Amniotic stem cell (primary cell): Measurements from ENCODE around the gene PAIP2.
A peak's percentile ranks its signal among the peaks of the same experiment; 100 is the strongest.
"Not testable (repeated sequence)": the region's sequence is repeated elsewhere in the genome, so short reads cannot be mapped to it uniquely, and the experiment has no call there.

Experiments used
- DNase-seq: peaks from one replicate; lab custom pipeline; 2025; lab: John Stamatoyannopoulos, UW

The PAIP2 gene

DNA sequence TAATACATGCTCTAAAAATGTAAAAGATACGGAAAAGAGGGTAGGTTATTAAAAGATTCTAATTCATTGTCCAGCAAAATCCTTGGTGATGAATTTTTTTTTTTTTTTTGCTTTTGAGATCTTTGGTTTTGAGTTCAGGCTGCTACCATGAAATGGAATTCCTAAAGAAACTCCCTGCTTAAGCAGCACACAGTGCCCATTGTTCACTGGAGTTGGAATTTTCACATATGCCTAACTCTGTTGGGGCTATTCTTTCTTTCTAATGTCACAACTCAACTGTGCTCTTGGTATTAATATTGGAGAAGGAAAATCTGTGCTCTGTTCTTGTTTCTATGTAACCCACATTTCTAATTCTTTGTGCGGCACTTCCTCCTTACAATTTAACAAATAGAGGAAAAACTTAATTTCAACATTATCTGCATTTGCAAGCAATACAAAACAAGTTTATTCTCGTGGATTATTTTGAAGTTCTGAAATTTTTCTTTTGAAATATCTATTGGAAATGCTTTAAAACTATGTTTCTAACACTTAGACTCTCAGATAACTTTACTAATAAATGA is 26.5 kb upstream of the PAIP2 start:
- no peak for DNase-seq

DNA sequence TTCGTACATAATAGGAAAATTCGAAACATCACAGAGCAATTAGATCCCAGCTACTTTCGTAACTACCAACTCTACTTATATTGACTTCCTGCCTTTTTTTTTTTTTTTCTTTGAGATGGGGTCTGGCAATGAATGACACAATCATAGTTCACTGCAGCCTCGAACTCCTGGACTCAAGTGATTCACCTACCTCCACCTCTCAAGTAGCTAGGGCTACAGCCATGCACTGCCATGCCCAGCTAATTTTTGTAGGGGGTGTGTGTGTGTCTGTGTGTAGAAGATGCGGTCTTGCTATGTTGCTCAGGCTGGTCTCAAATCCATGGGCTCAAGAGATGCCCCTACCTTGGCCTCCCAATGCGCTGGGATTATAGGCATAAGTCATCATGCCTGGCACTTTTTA is 5.8 kb upstream of the PAIP2 start:
- DNase-seq: no peak

DNA sequence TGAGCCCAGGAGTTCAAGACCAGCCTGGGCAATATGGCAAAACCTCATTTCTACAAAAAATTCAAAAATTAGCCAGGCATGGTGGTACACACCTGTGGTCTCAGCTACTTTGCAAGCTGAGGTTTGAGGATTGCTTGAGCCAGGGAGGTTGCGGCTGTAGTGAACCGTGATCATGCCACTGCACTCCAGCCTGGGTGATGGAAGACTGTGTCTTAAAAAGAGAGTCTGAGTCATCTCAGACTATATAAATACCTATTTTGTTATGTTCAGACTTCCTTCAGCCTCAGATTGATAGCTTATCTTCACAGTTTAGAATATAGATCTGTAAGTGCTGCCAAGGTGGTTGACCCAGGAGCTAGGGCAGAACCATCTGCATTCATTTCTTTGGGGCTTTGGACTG is 1.6 kb upstream of the PAIP2 start:
- DNase-seq: no peak

DNA sequence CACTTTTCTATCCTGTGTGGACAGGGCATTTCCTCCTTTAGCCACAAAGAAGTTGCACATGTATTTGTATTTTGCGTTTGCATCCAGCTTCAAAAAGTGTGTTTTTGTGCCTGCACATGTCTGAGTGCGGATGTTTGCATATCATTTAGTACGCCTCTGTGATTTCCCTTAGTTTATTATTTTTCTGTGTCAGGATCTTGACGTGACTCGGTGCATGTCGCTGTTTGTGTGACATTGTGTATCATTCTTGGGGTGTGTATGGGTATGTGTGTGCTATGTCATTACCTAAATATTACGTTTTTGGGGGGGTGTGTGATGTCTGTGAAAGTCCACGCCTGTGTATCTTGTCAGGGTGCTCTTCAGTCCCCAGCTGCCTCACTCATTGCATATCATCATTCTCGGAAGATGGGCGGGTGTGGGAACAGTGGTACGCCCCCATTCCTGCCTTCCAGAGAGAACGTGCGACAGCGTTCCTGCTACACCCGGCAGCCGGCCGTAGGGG is 416 bp upstream of the PAIP2 start:
- DNase-seq: no peak

DNA sequence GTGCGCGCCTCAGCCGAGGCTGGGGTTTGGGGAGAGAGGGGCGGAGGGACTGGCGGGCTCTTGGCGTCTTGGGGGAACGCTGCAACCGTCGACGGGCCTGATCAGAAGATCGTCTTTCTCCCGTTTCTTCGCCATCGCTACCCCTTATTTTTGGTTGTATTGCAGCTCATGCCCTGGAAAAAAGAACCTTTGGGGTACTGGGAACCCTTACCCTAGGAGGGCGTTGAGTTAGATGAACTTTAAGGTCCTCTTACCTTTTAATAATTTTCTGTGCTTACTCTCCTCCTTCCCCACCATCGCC is 719 bp downstream of the PAIP2 start:
- no peak for DNase-seq

DNA sequence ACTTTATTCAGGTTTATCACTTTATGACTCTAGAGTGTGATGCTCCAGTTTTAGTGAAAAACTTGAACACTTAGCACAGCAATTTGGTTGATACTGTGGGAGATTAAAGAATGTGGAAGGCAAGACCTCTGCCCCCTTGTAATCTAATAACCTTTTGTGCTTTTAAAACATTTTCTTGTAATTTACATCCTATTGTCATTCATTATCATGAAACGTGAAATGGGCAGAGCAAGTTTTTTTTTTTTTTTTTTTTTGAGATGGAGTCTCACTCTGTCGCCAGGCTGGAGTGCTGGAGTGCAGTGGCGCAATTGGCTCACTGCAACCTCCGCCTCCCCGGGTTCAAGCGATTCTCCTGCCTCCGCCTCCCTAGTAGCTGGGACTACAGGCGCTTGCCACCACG is 1.8 kb downstream of the PAIP2 start:
- DNase-seq: no peak

DNA sequence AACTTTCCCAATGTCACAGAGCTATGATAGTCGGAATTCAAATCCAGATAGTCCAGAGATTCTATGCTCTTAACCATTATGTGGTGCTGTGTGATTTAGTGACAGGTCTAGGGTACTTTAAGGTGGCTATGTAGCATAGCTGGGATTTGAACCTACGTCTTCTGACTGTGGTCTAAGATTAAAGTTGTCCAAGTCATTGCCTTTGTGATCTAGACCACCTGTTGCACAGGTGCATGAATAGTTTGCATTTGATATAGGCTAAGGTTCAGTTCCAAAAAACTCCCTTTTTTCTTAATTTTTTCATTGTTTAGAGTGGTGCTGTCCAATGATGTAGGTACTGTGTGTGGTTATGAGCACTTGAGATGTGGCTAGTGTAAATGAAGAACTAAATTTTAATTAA is 2.5 kb downstream of the PAIP2 start:
- DNase-seq: no peak

DNA sequence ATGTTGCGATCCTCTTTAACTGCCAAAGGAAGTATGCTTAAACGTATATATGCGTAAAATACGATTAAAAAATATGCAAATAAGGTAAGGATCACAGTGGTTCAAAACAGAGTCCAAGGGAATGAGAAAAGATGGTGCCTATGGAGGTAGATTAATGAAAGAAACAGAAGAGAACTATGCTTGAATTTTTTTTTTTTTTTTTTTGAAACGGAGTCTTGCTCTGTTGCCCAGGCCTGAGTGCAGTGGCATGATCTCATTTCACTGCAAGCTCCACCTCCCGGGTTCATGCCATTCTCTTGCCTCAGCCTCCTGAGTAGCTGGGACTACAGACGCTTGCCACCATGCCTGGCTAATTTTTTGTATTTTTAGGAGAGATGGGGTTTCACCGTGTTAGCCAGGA is 3.8 kb downstream of the PAIP2 start:
- not testable (repeated sequence) for DNase-seq

DNA sequence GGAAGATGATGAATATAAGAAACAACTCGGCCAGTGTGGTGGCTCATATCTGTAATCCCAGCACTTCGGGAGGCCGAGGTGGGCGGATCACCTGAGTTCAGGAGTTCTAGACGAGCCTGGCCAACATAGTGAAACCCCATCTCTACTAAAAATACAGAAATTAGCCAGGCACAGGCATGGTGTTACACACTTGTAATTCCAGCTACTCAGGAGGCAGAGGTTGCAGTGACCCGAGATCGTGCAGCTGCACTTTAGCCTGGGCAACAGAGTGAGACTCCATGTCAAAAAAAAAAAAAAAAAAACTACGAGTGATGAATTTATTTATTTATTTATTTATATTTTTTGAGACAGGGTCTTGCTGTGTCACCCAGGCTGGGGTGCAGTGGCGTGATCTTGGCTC is 6.2 kb downstream of the PAIP2 start:
- not testable (repeated sequence) for DNase-seq

DNA sequence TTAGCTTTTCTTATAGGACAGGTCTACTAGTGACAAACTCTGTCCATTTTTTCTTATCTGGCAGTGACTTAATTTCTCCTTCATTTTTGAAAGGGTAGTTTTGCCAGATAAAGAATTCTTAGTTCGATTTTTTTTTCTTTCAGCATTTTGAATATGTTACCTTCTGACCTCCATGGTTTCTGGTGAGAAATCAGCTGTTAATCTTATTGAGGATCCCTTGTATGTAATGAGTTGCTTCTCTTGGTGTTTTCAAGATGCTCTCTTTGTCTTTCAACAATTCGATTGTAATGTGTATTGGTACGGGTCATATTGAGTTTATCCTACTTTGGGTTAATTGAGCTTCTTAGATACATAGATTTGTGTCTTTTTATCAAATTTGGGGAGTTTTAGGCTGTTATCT is 12.5 kb downstream of the PAIP2 start:
- DNase-seq: no peak

DNA sequence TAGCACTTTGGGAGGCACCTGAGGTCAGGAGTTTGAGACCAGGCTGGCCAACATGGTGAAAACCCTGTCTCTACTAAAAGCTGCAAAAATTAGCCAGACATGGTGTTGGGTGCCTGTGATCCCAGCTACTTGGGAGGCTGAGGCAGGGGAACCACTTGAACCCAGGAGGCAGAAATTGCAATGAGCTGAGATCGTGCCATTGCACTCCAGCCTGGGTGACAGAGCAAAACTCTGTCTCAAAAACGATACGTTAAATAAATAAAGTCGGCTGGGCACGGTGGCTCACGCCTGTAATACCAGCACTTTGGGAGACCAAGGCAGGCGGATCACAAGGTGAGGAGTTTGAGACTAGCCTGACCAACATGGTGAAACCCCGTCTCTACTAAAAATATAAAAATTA is 14.2 kb downstream of the PAIP2 start:
- not testable (repeated sequence) for DNase-seq

DNA sequence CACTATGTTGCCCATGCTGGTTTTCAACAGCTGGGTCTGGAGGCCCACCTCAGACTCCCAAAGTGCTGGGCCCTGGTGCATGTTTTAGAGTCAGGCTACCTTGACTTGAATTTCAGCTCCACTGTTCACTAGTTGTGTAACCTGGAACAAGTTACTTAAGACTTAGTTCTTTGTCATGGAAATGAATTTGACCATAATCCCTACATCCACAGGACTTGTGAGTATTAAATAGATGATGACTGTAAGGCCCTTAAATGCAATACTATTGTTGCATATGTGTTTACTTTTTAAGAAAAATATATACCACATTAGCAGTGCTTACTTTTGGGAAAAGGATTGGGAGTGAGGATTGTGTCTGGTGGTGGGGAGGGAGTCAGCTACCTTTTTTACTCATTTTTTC is 16.4 kb downstream of the PAIP2 start:
- no peak for DNase-seq

DNA sequence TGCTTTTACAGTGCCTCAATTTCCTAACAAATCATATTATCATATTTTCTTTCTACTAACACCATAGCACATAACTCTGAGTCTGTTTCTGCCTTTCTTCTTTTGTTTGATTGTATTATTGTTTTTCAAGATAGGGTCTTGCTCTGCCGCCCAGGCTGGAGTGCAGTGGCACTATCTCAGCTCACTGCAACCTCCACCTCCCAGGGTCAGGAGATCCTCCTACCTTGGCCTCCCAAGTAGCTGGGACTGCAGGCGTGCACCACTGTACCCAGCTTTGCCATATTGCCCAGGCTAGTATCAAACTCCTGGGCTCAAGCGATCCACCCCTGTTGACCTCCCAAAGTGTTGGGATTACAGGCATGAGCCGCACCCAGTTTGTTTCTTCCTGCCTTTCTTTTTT is 18.7 kb downstream of the PAIP2 start:
- DNase-seq: no peak

DNA sequence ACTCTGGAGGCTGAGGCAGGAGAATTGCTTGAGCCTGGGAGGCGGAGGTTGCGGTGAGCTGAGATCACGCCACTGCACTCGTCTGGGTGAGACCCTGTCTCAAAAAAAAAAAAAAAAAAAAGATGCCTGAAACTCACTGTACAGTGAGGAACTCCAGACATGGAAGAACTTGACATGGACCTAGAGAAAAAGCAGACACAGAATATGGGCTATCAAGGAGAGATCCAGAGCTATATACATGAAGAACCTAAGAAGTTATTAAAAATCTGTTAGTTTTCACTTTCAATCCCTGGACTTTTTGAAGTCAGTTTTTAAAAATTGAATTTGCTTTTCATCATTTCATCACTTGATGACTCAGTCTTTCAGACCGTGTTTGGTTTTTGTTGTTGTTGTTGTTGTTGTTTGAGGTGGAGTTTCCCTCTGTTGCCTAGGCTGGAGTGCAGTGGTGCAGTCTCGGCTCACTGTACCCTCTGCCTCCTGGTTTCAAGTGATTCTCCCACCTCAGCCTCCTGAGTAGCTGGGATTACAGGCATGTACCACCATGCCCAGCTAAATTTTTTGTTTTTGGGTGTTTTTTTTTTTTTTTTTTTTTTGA is 20.3 kb downstream of the PAIP2 start:
- no peak for DNase-seq

DNA sequence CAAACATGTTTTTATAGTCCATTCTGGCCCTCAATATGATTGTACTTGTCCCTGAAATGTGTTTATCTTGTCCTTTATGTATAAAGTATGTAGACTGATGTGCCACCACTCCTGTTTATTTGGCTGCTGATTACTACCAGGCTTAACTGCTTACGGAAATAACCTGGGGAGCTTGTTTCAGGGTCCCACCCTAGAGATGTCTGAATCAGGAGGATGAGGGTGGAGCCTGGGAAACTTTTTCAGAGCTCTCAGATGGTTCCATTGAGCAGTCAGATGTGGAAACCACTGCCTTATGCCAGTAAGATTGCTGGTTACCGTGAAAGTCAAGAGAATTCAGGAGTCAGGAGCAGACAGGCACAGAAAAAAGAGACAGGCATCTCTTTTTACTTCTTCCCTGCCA is 22.3 kb downstream of the PAIP2 start:
- DNase-seq: no peak

DNA sequence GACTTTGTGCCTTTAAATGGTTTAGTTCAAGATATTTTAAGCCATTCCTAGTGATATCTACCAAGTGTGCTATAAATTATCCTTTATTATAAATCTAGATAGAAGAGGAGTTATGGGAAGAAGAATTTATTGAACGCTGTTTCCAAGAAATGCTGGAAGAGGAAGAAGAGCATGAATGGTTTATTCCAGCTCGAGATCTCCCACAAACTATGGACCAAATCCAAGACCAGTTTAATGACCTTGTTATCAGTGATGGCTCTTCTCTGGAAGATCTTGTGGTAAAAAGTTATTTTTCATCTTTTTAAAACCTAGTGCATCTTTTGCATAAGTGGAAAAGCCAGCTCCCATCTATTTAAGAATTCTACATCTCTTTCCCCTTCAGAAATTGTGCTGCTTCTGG is 22.8 kb downstream of the PAIP2 start:
- DNase-seq: no peak

DNA sequence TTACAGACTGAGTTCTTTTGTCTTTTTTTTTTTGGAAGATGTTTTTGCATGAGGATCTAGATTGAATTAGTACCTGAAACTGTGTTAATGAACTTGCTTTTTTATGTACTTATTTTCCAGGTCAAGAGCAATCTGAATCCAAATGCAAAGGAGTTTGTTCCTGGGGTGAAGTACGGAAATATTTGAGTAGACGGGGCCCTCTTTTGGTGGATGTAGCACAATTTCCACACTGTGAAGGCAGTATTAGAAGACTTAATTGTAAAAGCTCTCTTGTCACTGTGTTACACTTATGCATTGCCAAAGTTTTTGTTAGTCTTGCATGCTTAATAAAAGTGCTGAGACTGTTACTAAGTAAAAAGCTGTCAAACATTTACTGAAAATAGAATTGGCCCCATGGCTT is 27.0 kb downstream of the PAIP2 start:
- no peak for DNase-seq

DNA sequence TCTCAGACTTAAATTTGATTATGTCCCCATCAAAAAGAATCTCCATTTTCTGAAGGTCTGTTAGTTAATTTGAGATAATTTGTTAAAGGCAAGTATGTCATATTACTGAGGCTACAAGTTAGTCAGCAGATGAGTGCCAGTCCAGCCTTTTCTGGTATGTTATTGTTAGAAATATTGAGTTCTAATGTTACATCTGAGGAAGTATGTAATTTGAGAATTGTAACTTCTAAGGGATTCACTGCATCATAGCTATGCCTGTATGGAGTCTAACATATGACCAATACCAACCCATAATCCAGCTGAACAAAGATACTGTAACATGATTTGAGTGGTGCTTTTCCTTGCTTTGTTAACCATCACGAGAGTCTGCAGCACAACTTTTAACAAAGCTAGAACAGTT is 27.5 kb downstream of the PAIP2 start:
- peak; percentile 60 for DNase-seq

DNA sequence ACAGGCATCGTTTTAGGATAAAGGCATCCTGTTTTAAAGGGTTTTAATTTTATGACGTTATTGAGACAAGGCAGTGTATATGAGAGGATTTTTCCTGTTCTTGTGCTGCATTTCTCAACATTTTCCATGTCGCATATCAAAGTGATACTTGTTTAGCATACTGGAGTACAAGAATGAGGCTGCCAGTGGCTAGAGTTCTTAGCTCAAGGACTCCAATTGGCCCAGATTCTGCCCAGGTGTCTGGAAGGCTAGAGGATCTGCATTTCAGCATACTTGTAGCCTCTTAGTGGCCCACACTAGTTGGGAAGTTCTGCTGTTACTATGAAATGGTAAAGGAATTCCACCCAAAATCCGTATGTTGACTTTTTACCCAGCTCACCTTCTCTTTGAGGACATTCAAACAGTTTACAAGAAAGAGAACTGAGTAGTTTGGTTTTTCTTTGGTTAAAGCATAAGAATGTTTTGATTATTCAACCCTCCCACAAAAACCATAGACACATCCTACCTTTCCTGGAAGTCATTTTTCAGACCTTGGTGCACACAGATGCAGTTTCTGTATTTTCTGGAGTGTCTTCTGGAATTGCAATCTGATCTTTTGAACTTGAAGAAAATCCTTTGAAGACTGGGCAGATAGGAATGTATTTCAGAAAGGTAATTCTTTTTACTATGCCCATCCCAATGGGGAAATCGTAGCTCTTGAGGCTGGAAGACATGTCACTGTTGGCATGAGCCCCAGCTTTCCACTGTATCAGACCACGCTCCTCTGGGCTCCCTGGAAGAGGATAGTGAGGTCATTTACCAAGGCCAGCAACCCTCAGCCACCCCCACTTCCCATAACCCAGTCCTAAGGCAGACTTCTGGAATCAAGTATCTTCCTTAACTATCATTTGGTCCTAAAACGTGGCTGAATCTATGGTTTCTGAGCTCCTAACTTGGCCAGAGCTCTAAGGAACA is 30.1 kb downstream of the PAIP2 start:
- DNase-seq: no peak

DNA sequence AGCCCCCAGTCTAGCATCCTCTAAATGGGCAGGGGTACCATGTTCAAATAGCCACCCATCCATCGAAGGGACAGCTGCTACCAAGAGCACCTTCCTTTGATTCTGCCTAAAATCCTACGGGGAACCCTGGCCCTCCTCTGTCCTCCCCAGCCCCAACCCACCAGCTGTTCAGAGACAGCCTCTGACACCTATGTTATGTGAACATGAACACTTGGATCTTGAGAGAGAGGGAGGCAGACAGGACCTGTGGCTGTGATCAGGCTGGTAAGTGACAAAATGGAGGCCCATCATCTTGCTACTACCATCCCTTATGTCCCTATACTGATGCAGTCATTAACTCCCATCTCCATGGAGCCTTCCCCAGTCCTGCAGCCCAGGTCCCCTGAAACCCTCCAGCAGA is 33.3 kb downstream of the PAIP2 start:
- no peak for DNase-seq

DNA sequence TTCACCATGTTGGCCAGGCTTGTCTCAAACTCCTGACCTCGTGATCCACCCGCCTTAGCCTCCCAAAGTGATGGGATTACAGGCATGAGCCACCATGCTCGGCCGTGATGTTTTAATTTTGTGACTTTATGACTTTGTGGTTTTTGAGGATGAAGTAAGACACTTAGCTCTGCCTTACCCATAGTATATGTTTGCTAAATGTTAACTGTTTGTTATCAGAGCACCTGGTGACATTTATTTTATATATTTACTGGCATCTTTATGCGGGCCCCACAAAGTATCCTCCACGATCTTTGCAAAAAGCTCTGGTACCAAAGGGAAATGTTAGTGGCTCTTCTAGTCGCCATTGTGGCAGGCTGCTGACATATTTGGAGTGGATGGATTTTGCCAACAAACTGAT is 34.7 kb downstream of the PAIP2 start:
- DNase-seq: no peak

DNA sequence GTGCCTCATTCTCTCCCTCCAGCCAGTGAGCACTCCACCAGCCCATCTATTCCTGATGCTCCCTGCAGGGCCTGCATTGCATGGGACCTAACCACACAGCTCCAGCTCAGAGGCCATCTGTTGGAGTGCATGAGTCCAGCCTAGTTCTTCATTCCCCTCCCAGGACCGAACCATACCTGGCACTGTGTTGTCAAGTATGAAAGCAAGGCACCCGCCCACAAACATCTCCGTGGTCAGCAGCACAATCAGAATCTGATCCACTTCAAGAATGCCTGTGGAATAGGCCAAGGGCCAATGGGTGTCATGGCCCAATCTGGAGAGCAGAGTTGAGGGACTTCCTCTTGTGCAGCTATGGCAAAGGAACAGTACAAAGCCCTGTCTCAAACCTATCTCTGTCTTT is 35.6 kb downstream of the PAIP2 start:
- no peak for DNase-seq

DNA sequence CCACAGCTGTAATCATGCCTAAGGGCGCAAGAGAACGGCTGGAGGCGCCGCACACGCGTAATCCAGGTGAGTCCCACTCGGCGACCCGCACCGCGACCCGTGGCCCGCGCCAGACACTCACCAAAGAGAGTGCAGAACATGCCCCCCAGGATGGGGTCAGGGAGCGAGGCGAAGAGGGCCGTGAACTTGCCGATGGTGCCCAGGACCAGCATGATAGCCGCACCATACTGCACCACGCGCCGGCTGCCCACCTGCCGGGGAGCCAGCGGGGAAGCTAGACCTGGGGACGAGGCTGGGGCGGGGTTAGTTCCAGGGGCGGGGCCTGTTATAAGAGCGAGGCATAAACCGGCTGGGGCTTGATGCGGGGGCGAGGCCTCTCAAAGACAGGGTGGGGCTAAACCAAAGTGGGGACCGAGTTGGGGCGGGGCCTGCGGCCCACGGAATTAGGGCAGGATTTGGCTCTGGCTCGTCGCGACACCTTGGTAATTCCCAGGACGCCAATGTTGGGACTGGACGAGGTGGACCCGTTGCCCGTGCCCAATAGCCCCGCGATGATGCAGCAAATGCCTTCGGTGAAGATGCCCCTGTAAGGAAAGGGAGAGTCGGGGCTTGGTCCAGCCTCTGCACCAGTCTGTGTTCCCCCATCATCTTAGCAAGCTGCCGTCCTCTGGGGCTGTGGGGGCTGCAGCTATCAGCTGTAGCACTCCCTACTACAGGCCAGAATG is 36.6 kb downstream of the PAIP2 start:
- no peak for DNase-seq
